ENCODE results near the gene CMTM2. TPM values are rescaled to one million over a fixed set of nuclear protein-coding genes. Genes with fewer than 3 reads are reported as not detected.
"Not testable (repeated sequence)": the region's sequence is repeated elsewhere in the genome, so short reads cannot be mapped to it uniquely, and the experiment has no call there.

The CMTM2 gene
- total RNA-seq, 4 donors from 2014 or later, result not detected

DNA sequence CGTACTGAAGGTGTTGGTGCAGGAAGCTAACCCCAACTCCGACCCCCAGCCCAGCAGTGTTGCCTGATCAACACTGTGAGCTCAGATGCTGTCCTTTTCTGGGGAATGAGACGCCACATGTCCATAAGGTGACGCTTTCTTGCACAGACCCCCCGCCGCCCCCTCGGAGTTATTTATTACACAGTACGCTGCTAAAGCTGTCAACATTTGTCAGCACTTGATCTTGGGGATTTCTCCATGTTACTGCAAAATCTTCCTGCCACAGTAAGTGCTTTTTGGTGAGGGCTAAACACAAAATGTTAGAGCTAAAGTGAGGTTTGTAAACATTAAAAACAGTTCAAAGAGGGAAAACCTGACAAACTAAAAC, 41.1 kb downstream of the CMTM2 start:
- Histone ChIP-seq H3K27ac (no peak overlapping the region), H3K27me3 (no peaks in the 10 kb centered on the region), H3K4me3 (no peak overlapping the region), H3K4me1 (peaks cover 0 to 17% (median 0%) of the 10 kb centered on the region in 3 donors), H3K36me3 (peaks cover 0 to 33% of the 10 kb centered on the region in 2 donors), H3K9me3 (no peaks in the 10 kb centered on the region)
- TF ChIP-seq, protein P1, sequence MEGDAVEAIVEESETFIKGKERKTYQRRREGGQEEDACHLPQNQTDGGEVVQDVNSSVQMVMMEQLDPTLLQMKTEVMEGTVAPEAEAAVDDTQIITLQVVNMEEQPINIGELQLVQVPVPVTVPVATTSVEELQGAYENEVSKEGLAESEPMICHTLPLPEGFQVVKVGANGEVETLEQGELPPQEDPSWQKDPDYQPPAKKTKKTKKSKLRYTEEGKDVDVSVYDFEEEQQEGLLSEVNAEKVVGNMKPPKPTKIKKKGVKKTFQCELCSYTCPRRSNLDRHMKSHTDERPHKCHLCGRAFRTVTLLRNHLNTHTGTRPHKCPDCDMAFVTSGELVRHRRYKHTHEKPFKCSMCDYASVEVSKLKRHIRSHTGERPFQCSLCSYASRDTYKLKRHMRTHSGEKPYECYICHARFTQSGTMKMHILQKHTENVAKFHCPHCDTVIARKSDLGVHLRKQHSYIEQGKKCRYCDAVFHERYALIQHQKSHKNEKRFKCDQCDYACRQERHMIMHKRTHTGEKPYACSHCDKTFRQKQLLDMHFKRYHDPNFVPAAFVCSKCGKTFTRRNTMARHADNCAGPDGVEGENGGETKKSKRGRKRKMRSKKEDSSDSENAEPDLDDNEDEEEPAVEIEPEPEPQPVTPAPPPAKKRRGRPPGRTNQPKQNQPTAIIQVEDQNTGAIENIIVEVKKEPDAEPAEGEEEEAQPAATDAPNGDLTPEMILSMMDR (IDR thresholded peaks at IDR 0.05), result no peak
- no peak for TF ChIP-seq EP300 (IDR thresholded peaks at IDR 0.05)
- no peak for TF ChIP-seq POLR2A (IDR thresholded peaks at IDR 0.05)
- TF ChIP-seq POLR2AphosphoS5 (IDR thresholded peaks at IDR 0.05), result no peak
- 86% methylated on average over 8 of the region's 8 CpGs; no CpG with 5 or more reads in 1 of the 2 donors for WGBS, 2 donors (ENCODE audit: low coverage in 1 of 2)
- ATAC-seq, result no peak

DNA sequence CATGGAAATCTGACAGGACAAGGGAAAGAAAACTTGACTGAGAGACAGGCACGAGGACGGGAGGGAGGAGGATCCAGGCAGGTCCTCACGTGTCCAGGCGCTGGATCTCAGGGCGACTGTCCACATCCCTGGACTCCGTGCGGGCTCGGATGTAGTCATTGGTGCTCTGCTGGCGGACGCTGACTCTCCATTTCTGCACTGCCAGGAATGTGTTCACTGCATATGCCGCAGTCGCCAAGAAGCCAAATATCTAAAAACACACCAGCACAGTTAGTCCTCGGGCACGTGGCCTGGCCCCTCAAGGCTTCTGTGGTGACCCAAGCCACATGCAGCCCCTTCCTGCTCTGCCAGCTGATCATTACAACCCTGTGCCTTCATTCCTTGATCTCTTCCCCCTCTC, 42.7 kb downstream of the CMTM2 start:
- no peak for TF ChIP-seq EP300 (IDR thresholded peaks at IDR 0.05)
- TF ChIP-seq POLR2AphosphoS5 (IDR thresholded peaks at IDR 0.05), result no peak
- TF ChIP-seq, protein P1 (IDR thresholded peaks at IDR 0.05), result no peak
- TF ChIP-seq POLR2A (IDR thresholded peaks at IDR 0.05), result no peak
- no peaks in the 10 kb centered on the region for H3K27me3 ChIP-seq
- no peak overlapping the region for H3K4me3 ChIP-seq
- H3K4me1 ChIP-seq, result peaks cover 0 to 17% (median 0%) of the 10 kb centered on the region in 3 donors
- 89% methylated on average over 13 of the region's 14 CpGs; no CpG with 5 or more reads in 1 of the 2 donors for WGBS, 2 donors (ENCODE audit: low coverage in 1 of 2)
- H3K9me3 ChIP-seq, result no peaks in the 10 kb centered on the region
- no peak for ATAC-seq
- peaks cover 0 to 33% of the 10 kb centered on the region in 2 donors for H3K36me3 ChIP-seq
- H3K27ac ChIP-seq, result no peak overlapping the region

DNA sequence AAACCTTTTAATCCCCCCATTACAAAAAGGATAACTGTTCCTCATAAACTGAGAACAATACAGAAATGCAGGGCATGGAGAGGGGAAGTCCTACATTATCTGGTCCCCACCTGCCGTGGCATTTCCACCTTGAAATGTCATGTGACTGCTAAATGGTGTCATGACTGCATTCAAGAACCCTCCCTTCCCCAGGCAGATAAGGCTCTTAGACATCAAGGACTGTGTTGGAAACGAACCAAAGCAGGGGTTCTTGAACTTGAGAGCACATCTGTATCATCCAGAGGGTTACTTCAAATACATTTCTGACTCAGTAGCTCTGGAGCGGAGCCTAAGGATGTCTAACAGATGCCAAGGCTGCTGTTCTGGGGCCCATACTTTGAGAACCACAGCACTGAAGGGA, 43.6 kb downstream of the CMTM2 start:
- no peak for ATAC-seq
- Histone ChIP-seq H3K27me3 (no peaks in the 10 kb centered on the region), H3K27ac (no peak overlapping the region), H3K36me3 (peaks cover 0 to 33% of the 10 kb centered on the region in 2 donors), H3K4me1 (peaks cover 0 to 14% (median 0%) of the 10 kb centered on the region in 3 donors), H3K4me3 (no peak overlapping the region), H3K9me3 (no peaks in the 10 kb centered on the region)
- 78% methylated on average over 2 of the region's 3 CpGs; no CpG with 5 or more reads in 1 of the 2 donors for whole genome bisulfite sequencing, 2 donors (ENCODE audit: low coverage in 1 of 2)
- TF ChIP-seq POLR2A (IDR thresholded peaks at IDR 0.05) (no peak), EP300 (IDR thresholded peaks at IDR 0.05) (no peak), POLR2AphosphoS5 (IDR thresholded peaks at IDR 0.05) (no peak)
- TF ChIP-seq, protein P1 (IDR thresholded peaks at IDR 0.05), result no peak

DNA sequence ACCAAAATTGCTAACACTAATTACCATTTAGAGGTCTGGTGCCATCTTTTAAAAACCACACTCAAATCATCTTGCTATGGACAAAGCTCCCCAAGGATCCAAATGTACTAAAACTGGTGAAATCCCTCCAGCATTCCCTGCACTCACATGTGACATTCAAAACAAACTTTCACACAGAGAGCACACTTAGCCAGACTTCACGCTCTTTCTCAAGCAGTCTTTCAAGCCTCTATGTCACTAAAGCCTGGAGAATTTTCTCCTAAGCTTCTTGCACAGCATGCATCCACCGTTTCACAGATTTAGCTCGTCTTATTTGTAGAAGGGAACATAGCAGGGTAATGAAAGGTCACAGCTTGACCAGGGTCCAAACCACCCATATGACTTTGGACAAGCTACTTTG, 44.5 kb downstream of the CMTM2 start:
- TF ChIP-seq POLR2A (IDR thresholded peaks at IDR 0.05), result no peak
- no peak for TF ChIP-seq POLR2AphosphoS5 (IDR thresholded peaks at IDR 0.05)
- TF ChIP-seq, protein P1 (IDR thresholded peaks at IDR 0.05), result no peak
- no peak for TF ChIP-seq EP300 (IDR thresholded peaks at IDR 0.05)
- H3K27ac ChIP-seq, result no peak overlapping the region
- peaks cover 0 to 5% (median 0%) of the 10 kb centered on the region in 3 donors for H3K4me1 ChIP-seq
- H3K4me3 ChIP-seq, result no peak overlapping the region
- ATAC-seq, result no peak
- H3K36me3 ChIP-seq, result peaks cover 0 to 33% of the 10 kb centered on the region in 2 donors
- no peaks in the 10 kb centered on the region for H3K9me3 ChIP-seq
- WGBS, 2 donors (ENCODE audit: low coverage in 1 of 2), result 73 to 83% methylated on average over 2 to 3 of the region's 3 CpGs
- H3K27me3 ChIP-seq, result no peaks in the 10 kb centered on the region

- H3K27me3 ChIP-seq, H3K36me3 ChIP-seq, H3K4me3 ChIP-seq, H3K9me3 ChIP-seq, H3K27ac ChIP-seq, H3K4me1 ChIP-seq, ATAC-seq: not testable (repeated sequence)
- 93 to 94% methylated on average over 9 to 11 of the region's 17 CpGs for WGBS, 2 donors (ENCODE audit: low coverage in 1 of 2)
Measured at GRCh38 chr16:66627611-66628378, 48.5 kb downstream of the CMTM2 start.
